Spleen (tissue), 7 donors: ENCODE data around the gene BCL3.

ENCODE experiments used
- CTCF ChIP-seq, 11 experiments: fragments of 200-600 bp in 7 of 11; fragments of 450-650 bp in 4 of 11; sonication (generic) in 4 of 11; IDR thresholded peaks in 8 of 11; conservative IDR thresholded peaks in 3 of 11; 1 replicate in 7 of 11; 2 replicates in 4 of 11; pipeline versions ENCODE4 v1.4.0 to v1.8.0; 2016 to 2021; ENCODE audit warnings: antibody characterized with exemption in 11 of 11, inconsistent platforms in 4 of 11, mild to moderate bottlenecking in 1 of 11
- POLR2A ChIP-seq, 3 donors: fragments of 450-650 bp; IDR thresholded peaks; one replicate each; pipeline ENCODE4 v1.5.1; 2017; ENCODE audit warnings: antibody characterized with exemption in 3 of 3, mild to moderate bottlenecking in 1 of 3
- donor health status: DM: no; HTN: no; CAD: no; lungs with moderate emphysema.
- donor health status: DM: no; HTN: no; CAD: no.
- donor health status: DM: no; HTN: no; CAD: no.

- TF ChIP-seq POLR2A (IDR thresholded peaks at IDR 0.05) = no peak
- no peak for TF ChIP-seq CTCF (IDR thresholded peaks at IDR 0.05 in 8 of 11, conservative IDR thresholded peaks at IDR 0.05 in 3 of 11)
Measured at GRCh38 chr19:44723299-44723951, 25.1 kb upstream of the BCL3 start.
